ENCODE results near the gene UBE3B. TPM values are rescaled to one million over a fixed set of nuclear protein-coding genes. Genes with fewer than 3 reads are reported as not detected.

The UBE3B gene
- total RNA-seq, 1 donor from 2014 or later = 41.4 TPM

DNA sequence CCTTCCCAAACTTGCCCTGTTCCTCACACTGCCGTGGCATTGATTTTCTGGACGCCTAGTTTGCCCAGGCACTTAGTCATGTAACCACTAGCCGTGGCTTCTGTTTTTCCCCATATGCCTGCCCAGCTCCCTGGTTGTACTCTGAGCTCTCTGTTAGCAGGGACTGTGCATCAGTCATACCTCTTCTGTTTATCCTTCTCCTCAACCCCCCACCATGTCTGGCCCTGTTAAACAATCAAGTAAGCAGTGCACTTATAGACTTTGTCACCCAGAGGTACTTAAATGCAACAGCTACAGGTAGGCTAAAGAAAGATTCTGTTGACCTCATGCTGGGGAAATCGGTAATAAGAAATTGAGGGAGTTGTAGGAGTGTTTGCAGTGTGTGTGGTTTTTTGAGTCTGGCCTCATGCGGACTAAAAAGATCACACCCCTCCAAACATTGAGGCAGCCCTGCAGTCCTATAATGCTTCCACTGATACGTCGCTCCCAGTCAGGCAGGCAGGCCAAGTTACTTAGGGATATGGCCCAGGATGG is 17.0 kb downstream of the UBE3B start:
- TF ChIP-seq, protein P1, sequence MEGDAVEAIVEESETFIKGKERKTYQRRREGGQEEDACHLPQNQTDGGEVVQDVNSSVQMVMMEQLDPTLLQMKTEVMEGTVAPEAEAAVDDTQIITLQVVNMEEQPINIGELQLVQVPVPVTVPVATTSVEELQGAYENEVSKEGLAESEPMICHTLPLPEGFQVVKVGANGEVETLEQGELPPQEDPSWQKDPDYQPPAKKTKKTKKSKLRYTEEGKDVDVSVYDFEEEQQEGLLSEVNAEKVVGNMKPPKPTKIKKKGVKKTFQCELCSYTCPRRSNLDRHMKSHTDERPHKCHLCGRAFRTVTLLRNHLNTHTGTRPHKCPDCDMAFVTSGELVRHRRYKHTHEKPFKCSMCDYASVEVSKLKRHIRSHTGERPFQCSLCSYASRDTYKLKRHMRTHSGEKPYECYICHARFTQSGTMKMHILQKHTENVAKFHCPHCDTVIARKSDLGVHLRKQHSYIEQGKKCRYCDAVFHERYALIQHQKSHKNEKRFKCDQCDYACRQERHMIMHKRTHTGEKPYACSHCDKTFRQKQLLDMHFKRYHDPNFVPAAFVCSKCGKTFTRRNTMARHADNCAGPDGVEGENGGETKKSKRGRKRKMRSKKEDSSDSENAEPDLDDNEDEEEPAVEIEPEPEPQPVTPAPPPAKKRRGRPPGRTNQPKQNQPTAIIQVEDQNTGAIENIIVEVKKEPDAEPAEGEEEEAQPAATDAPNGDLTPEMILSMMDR (IDR thresholded peaks at IDR 0.05; ENCODE audit: unreplicated experiment) = no peak
- DNase-seq (ENCODE audit: low spot score in 2 of 2, unreplicated experiment in 2 of 2) = no peak
- H3K9me3 Mint-ChIP-seq = peaks cover 16% of the 10 kb centered on the region
- H3K4me3 Mint-ChIP-seq = no peak overlapping the region
- peaks cover 2% of the 10 kb centered on the region for H3K4me1 Mint-ChIP-seq
- H3K27ac Mint-ChIP-seq = no peak overlapping the region
- peaks cover 54% of the 10 kb centered on the region for H3K36me3 Mint-ChIP-seq
- no peaks in the 10 kb centered on the region for H3K27me3 Mint-ChIP-seq (ENCODE audit: low read depth)

DNA sequence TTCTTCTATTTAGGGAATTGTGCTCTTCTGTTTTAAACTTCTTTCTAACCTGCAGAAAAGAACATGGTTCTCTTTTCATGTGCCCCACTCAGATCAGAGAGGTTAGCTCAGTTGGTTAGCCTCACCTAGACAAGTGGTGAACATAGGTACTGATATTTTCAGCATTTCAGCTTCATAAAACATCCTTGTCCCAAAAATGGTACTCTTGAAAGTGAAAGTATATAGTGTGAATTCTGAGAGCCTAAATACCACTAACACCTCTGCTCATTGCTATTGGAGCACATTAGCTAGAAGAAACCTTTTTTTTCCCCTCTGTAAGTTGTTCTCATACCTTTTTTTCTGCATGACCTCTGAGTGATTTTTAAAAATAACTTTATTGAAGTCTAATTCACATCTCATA is 17.6 kb downstream of the UBE3B start:
- Mint-ChIP-seq H3K4me3 (no peak overlapping the region), H3K36me3 (peaks cover 52% of the 10 kb centered on the region), H3K27ac (no peak overlapping the region), H3K4me1 (peaks cover 2% of the 10 kb centered on the region), H3K9me3 (peaks cover 16% of the 10 kb centered on the region), H3K27me3 (ENCODE audit: low read depth) (no peaks in the 10 kb centered on the region)
- no peak for DNase-seq (ENCODE audit: low spot score in 2 of 2, unreplicated experiment in 2 of 2)
- TF ChIP-seq, protein P1 (IDR thresholded peaks at IDR 0.05; ENCODE audit: unreplicated experiment) = no peak

DNA sequence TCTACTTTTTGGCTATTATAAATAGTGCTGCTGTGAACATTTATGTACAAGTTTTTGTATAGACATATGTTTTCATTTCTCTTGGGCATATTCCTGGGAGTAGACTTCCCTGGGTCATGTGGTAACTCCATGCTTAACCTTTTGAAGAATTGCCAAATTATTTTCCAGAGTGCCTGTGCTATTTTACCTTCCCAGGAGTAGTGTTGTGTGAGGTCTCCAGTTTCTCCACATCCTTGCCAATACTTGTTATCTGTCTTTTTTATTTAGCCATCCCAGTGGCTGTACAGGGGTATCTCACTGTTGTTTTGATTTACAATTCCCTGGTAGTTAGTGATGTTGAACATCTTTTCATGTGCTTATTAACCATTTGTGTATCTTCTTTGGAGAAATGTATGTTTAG is 18.9 kb downstream of the UBE3B start:
- Mint-ChIP-seq H3K27me3 (ENCODE audit: low read depth) (no peaks in the 10 kb centered on the region), H3K4me3 (no peak overlapping the region), H3K36me3 (peaks cover 45% of the 10 kb centered on the region), H3K4me1 (peaks cover 2% of the 10 kb centered on the region), H3K27ac (no peak overlapping the region), H3K9me3 (peaks cover 16% of the 10 kb centered on the region)
- DNase-seq (ENCODE audit: low spot score in 2 of 2, unreplicated experiment in 2 of 2) = no peak
- TF ChIP-seq, protein P1 (IDR thresholded peaks at IDR 0.05; ENCODE audit: unreplicated experiment) = no peak

DNA sequence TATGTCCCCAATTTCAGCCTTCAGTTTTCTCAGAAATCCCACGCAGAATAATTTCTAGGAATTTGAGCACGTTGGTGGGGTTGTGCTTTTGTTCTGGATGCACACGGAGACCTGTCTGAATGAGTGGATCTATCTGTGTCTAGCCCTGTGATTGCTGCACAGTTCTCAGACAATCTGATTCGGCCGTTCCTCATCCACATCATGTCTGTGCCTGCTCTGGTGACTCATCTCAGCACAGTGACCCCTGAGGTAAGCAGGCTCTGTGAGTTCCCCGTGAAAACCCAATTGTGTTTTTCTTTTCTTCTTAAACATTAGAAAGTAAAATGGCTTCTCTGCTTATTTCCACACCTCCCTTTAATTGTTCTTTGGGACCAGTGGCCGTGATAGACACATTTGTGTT is 20.2 kb downstream of the UBE3B start:
- DNase-seq (ENCODE audit: low spot score in 2 of 2, unreplicated experiment in 2 of 2) = no peak
- H3K27ac Mint-ChIP-seq = no peak overlapping the region
- no peaks in the 10 kb centered on the region for H3K27me3 Mint-ChIP-seq (ENCODE audit: low read depth)
- peaks cover 44% of the 10 kb centered on the region for H3K36me3 Mint-ChIP-seq
- H3K9me3 Mint-ChIP-seq = peaks cover 16% of the 10 kb centered on the region
- TF ChIP-seq, protein P1 (IDR thresholded peaks at IDR 0.05; ENCODE audit: unreplicated experiment) = no peak
- H3K4me1 Mint-ChIP-seq = peaks cover 2% of the 10 kb centered on the region
- no peak overlapping the region for H3K4me3 Mint-ChIP-seq

DNA sequence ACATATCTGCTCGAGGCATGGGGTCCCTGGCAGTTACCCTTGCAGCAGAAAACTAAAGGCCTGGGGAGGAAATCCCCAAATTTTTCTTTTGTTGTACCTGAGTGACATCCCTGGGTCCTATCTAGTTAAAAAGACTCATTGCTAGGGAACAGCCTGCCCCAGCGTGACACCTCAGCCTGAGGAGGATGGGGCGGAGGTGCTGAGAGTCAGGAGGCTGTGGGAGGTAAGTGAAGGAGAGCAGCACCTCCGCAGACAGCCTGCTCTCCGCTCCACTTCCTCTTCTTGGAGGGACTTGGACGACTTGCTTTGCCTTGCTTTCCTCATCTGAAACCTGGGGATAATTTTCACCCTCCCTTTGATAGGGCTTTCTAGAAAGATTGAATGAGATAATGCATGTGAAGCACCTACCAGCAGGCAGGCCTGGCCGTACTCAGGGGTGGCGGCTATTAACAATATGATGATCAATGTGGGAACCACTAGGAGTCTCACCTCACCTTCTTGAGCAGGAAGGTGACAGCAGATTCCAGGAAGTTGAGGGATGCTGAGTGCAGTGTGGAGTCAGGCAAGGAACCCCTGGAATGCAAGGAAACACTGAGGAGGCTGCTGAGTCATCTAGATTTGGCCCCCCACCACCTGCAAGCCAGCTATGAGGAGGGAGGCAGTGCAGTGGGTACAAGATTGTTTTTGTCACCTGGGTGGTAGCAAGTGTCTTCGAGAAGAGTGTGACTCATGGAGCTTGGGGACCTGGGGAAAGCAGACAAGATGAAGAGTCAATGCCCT is 23.2 kb downstream of the UBE3B start:
- no peak for DNase-seq (ENCODE audit: low spot score in 2 of 2, unreplicated experiment in 2 of 2)
- TF ChIP-seq, protein P1 (IDR thresholded peaks at IDR 0.05; ENCODE audit: unreplicated experiment) = no peak
- H3K4me1 Mint-ChIP-seq = peaks cover 2% of the 10 kb centered on the region
- H3K27ac Mint-ChIP-seq = no peak overlapping the region
- no peak overlapping the region for H3K4me3 Mint-ChIP-seq
- peaks cover 41% of the 10 kb centered on the region for H3K36me3 Mint-ChIP-seq
- H3K27me3 Mint-ChIP-seq (ENCODE audit: low read depth) = no peaks in the 10 kb centered on the region
- peaks cover 9% of the 10 kb centered on the region for H3K9me3 Mint-ChIP-seq

Data from mesothelial cell of epicardium (in vitro differentiated cells).